ENCODE measurements around the gene NCAM1.

DNA sequence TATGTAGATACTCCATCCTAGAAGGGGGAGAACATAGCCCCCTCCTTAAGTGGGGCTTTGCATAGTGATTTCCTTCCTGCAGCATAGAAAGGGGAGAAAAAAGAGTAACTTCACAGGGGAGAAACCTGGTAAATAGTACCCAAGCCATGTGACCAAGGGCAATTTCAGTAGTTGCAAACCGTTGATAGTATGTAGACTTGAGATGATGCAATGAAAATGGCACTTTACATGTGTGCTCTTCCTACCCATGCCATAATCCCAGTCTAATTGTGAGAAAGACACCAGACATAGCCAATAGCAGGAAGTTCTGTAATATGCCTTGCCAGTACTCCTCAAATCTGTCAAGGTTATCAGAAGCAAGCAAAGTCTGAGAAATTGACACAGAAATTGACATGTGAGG is 104.1 kb downstream of the NCAM1 start:
- no peak for TF ChIP-seq EZH2 (optimal IDR thresholded peaks at IDR 0.05; ENCODE audit: low read depth, low read length)
- TF ChIP-seq, protein P1, sequence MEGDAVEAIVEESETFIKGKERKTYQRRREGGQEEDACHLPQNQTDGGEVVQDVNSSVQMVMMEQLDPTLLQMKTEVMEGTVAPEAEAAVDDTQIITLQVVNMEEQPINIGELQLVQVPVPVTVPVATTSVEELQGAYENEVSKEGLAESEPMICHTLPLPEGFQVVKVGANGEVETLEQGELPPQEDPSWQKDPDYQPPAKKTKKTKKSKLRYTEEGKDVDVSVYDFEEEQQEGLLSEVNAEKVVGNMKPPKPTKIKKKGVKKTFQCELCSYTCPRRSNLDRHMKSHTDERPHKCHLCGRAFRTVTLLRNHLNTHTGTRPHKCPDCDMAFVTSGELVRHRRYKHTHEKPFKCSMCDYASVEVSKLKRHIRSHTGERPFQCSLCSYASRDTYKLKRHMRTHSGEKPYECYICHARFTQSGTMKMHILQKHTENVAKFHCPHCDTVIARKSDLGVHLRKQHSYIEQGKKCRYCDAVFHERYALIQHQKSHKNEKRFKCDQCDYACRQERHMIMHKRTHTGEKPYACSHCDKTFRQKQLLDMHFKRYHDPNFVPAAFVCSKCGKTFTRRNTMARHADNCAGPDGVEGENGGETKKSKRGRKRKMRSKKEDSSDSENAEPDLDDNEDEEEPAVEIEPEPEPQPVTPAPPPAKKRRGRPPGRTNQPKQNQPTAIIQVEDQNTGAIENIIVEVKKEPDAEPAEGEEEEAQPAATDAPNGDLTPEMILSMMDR (IDR thresholded peaks at IDR 0.05; ENCODE audit: low read length), result no peak
